HG02870 (cell line): ENCODE data around the gene CEP63.
"Not testable (repeated sequence)": the region's sequence is repeated elsewhere in the genome, so short reads cannot be mapped to it uniquely, and the experiment has no call there.

Source experiments
- ATAC-seq: cut with Tn5 transposase; IDR thresholded peaks from one replicate; pipeline ENCODE4 v1.9.1; 2021; ENCODE audit warnings: mild to moderate bottlenecking, moderate library complexity; ENCODE audit not compliant: unreplicated experiment

CEP63 gene

GRCh38 chr3:134505485-134505884 lies 19.6 kb downstream of the CEP63 start:
- ATAC-seq: no peak

DNA sequence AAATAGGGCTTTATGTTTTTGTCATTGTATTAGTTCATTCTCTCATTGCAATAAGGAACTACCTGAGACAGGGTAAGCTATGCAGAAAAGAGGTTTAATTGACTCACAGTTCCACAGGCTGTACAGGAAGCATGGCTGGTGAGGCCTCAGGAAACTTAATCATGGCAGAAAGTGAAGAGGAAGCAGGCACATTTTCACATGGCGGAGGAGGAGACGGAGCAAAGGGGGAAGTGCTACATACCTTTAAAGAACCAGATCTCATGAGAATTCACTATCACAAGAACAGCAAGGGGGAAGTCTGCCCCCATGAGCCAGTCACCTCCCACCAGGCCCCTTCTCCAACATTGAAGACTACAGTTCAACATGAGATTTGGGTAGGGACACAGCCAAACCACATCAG lies 25.6 kb downstream of the CEP63 start:
- no peak for ATAC-seq

- ATAC-seq: no peak
These were observed 31.0 kb downstream of the CEP63 start for GRCh38 chr3:134516905-134517304.

GRCh38 chr3:134517791-134518190 lies 31.9 kb downstream of the CEP63 start:
- ATAC-seq: no peak

DNA sequence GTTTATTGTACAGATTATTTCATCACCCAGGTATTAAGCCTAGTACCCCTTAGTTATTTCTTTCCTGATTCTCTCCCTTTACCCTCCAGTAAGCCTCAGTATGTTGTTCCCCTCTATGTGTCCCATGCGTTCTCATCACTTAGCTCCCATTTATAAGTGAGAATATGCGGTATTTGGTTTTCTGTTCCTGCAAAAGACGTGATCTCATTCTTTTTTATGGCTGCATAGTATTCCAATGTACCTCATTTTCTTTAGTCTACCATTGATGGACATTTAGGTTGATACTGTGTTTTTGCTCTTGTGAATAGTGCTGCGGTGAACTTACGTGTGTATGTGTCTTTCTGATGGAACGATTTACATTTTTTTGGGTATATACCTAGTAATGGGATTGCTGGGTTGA lies 36.7 kb downstream of the CEP63 start:
- ATAC-seq: no peak

DNA sequence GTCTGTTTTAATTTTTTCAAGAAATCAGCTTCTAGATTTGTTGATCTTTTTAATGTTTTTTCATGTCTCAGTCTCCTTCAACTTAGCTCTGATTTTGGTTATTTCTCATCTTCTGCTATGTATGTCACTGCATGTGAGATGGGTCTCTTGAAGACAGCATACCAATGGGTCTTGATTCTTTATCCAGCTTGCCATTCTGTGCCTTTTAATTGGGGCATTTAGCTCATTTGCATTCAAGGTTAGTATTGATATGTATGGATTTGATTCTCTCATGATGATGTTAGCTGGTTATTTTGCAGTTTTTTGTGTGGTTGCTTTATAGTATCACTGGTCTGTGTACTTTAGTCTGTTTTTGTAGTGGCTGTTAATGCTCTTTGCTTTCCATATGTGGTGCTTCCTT lies 39.4 kb downstream of the CEP63 start:
- ATAC-seq: no peak

- ATAC-seq: no peak
These were observed 40.5 kb downstream of the CEP63 start for GRCh38 chr3:134526319-134526718.

DNA sequence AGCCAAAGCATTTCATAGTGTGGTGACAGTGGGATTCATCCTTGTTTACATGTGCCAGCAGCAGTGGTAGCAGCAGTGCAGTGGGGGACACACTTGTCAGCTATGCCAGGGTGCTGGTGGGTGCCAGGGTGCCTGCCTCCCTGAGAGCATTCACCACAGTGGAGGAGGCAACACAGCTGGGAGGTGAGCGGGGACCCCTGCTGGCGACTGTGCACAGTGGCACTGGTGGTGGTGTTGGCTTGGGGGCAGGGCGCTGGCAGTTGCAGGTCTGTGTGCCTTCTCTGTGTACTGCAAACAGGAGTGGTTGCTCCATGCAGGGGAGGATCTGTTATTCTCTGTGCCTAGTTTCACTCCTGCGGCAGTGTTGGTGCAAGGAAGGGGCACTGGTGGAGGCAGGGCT lies 41.2 kb downstream of the CEP63 start:
- ATAC-seq: no peak

GRCh38 chr3:134527538-134528186 lies 41.8 kb downstream of the CEP63 start:
- no peak for ATAC-seq

DNA sequence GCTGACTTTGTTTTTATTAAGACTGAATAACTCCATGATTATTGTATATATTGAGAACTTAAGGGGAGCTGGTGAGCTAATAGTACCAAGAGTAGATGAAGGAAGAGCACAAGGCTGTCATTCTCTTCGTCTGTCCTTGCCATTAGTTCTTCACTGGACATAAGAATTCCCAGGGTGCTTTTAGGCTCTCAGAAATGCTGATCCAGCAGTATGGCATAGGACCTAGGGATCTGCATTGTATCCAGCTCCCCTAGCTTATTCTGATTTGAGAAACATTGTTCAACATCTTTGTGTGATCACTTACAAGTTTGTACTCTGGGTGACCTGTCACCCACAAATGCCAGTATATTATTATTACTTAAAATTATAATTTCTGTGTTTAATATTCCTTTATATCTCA lies 47.6 kb downstream of the CEP63 start:
- no peak for ATAC-seq

DNA sequence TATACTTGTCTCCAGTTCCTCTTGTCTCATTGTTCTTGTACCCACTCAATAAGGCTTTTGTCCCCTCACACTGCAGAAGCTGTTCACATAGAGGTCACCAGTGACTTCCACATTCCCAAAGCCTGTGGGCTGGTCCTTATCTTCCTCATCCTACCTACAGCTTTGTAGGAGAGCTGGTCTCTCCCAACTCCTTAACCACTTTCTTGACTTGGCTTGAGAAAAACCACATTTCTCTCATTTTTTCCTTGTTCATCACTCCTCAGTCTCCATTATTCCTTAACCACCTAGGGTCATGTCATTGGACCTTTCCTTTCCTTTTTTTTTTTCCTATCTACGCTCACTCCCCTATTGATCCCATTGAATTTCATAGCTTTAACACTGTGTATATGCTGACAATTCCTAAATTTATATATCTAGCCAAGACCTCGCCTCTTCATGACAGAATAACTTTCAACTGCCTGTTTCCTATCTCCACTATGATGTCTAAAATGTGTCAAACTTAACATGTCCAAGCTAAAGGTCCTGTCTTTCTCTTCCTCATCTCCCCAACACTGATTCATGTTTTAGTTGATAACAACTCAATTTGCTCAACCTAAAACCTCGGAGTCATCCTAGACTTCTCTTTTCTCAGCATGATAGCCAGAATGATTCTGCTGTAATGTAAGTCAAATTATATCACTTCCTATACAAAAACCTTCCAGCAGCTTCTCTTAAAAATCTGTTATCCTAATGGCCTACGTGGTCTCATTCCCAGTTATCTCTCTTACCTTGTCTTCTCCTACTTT lies 49.5 kb downstream of the CEP63 start:
- no peak for ATAC-seq

DNA sequence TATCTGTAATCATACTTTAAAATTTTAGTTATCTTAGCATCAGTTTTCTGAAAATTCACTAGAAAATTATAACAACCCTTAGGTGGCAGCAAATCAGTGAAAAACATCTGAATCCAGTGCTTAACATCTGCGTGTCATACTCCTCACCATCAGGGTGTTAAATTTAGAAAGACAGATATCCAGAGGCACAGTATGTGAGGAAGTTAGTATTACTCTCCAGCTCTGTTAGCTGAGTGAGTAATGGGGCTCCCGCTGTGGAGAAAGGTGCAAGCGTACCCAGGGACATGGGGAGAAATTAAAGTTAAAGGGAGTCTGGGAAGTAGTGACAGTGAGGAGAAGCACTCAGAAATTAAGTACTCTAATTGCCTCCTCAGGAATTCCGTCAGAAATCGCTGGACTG lies 50.9 kb downstream of the CEP63 start:
- ATAC-seq: no peak

DNA sequence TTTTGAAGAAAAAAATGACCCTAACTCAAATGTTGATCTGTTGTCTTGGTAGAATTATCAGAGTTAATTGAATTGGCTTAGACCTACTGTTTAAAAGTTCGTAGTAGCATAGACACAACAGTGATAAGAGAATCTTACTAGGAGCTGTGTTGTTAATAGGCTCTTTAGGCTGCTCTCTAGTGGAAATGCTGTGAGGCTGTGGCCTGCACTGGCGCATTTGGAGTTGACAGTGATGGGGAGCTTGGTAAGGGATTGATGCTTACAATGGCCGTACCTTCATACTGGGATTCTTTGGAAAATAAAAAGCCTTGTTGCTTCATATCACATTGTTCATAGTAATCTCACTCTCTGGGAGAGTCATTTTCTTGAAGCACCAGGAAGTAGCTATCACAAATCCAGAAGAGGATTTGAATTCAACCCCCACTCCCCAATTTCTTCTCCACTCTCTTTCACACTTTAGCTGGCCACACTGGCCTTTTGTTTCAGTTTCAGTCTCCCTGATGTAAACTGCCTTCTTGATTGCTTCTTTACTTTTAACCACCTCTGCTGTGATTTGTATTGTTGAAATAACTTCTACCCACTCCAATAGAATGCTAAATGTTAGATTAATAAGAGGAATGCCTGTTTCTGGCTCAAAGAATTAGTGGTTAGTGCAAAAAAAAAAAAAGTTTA lies 56.6 kb downstream of the CEP63 start:
- ATAC-seq: no peak

DNA sequence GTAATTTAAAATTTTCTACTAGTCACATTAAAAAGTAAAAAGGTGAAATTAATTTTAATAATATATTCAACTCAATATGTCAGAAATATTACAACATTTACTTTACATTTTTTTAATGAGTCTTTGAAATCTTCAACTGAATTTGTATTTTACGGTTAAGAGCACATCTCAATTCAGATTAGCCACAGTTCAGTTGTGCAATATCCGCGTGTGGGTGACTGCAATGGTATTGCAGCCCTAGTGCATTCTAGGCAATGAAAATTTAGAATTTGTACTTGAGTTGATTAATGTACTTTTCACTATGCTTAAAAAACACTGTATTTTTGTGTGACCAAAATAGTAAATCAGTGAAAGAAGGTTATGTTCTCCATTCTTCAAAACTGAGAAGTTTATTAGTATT lies 57.3 kb downstream of the CEP63 start:
- ATAC-seq: no peak

DNA sequence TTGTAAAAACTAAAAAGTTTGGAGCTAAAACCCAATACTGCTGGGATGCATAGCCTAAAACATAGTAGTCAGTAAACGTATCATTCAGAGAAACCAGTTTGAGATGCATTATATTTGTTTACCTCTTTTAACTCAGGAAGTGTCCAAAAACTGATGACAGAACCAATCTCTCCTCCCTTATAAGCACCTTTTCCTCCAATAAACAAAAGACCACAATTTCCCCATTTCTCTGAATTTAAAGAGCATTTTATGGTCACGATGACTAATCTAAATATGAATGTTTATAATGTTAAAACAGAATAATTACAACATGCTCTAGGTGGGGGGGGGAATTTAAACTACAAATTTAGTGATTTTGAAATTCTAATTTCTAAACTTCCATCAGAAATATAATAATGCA lies 58.5 kb downstream of the CEP63 start:
- no peak for ATAC-seq

- not testable (repeated sequence) for ATAC-seq
These were observed 58.9 kb downstream of the CEP63 start for GRCh38 chr3:134544783-134545182.

GRCh38 chr3:134545818-134546217 lies 60.0 kb downstream of the CEP63 start:
- ATAC-seq: no peak

GRCh38 chr3:134552784-134553183 lies 66.9 kb downstream of the CEP63 start:
- ATAC-seq: no peak

DNA sequence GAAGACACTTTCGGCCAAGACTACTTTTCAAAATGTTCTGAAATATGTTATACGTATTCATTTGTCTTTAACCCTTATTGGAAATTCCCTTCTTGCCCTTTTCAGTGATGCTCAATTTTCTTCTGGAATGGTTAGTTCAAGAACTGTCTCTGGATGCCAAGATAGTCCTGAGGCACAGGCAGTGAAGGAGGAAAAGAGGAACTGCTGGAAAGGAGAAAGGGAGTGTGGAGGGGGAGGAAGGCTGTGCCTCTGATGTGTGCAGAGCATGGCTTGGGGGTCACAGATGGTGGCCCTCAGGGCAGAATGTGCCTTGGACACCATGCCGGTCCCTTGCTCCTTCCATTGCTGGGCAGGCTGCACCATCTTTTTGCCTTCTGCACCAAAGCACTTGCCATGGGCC lies 73.7 kb downstream of the CEP63 start:
- no peak for ATAC-seq

DNA sequence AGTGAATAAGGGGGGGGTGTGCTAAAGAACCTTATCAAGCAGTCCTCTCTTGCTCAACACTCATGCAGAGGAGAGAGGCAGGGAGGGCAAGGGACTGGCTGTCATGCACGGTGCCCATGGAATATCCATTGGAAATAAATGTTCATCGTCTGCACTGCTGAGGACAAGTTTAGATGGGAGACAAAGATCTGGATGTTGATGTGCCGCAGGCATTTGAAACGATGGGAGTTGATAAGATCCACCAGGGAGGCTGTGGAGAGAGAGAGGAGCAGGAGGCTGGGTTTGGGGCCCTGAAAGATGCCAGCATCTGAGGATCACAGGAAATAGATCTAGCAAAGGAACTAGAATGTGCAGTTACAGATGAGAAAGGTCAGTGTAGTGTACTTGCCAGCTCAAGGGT lies 76.2 kb downstream of the CEP63 start:
- no peak for ATAC-seq

GRCh38 chr3:134563601-134564000 lies 77.7 kb downstream of the CEP63 start:
- no peak for ATAC-seq

DNA sequence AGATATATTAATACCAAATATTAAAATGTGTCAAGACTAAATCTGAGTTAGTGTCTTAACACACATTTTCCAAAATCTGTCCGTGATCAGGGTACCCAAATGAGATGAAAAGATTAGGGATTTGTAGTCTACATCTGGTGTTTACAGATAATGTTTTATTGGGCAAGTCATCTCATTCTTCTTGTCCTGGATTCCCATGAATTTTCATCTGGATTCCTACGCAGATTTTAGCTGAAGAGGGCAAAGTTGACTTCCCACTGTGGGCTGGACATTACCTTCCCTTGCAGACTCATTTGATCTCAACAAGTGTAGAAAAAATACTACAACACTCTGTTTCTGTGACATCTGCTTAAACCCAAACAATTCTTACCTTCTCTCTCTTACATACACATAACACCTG lies 79.1 kb downstream of the CEP63 start:
- ATAC-seq: no peak
